RWPE1 (cell line): Measurements from ENCODE around the gene RIC1.

Experiments used
- CTCF ChIA-PET: fragments of 350-600 bp; sonication (Branson Sonifier 250); formaldehyde crosslinking; extraction: SDS; loops from one replicate; lab custom pipeline; 2021; lab: Yijun Ruan, JAX
- POLR2A ChIA-PET: fragments of 400-600 bp; formaldehyde crosslinking; extraction: SDS; loops from one replicate; lab custom pipeline; 2020; ENCODE audit warnings: antibody characterized with exemption; ENCODE audit not compliant: low non-redundant PET; lab: Yijun Ruan, JAX
- DNase-seq: peaks from one replicate; pipeline ENCODE4 v3.0.0; 2012; ENCODE audit warnings: low spot score
- H3K27ac ChIP-seq: fragments of 450-650 bp; 2 replicates; pipeline ENCODE4 v1.5.1; 2017
- CTCF ChIP-seq: fragments of 450-650 bp; conservative IDR thresholded peaks from 2 replicates; pipeline ENCODE4 v1.5.1; 2017; ENCODE audit warnings: low read depth, mild to moderate bottlenecking

RIC1 gene

GRCh38 chr9:5735072-5735471 lies 106.2 kb downstream of the RIC1 start:
- no peak for DNase-seq
- CTCF ChIA-PET, result no interaction called here
- no peak overlapping the region for H3K27ac ChIP-seq
- no peak for TF ChIP-seq CTCF
- POLR2A ChIA-PET, result no interaction called here

- TF ChIP-seq CTCF, result no peak
- DNase-seq, result no peak
- no peak overlapping the region for H3K27ac ChIP-seq
- ChIA-PET POLR2A (no interaction called here), CTCF (no interaction called here)
Measured at GRCh38 chr9:5736563-5737346, 107.8 kb downstream of the RIC1 start.

- no peak overlapping the region for H3K27ac ChIP-seq
- no peak for TF ChIP-seq CTCF
- CTCF ChIA-PET, result no interaction called here
- POLR2A ChIA-PET, result no interaction called here
- DNase-seq, result no peak
Measured at GRCh38 chr9:5743109-5743508, 114.2 kb downstream of the RIC1 start.

GRCh38 chr9:5748438-5748837 lies 119.5 kb downstream of the RIC1 start:
- H3K27ac ChIP-seq, result no peak overlapping the region
- ChIA-PET CTCF (no interaction called here), POLR2A (no interaction called here)
- no peak for TF ChIP-seq CTCF
- no peak for DNase-seq

GRCh38 chr9:5749306-5749705 lies 120.4 kb downstream of the RIC1 start:
- DNase-seq, result no peak
- no peak for TF ChIP-seq CTCF
- no peak overlapping the region for H3K27ac ChIP-seq
- ChIA-PET POLR2A (no interaction called here), CTCF (interaction anchor here (0.7 kb wide), 1 partner anchor 742 kb away, joined by 3 read pairs; no protein-coding TSS in a partner anchor)

- no peak for TF ChIP-seq CTCF
- ChIA-PET POLR2A (no interaction called here), CTCF (no interaction called here)
- no peak for DNase-seq
- no peak overlapping the region for H3K27ac ChIP-seq
Measured at GRCh38 chr9:5750569-5750968, 121.7 kb downstream of the RIC1 start.
